SK-N-SH treated with all-trans-retinoic acid at 6 μM for 48 hours (cell line): Measurements from ENCODE around the gene ADORA3.

Source experiments
- ARNTL ChIP-seq: fragments of 450-650 bp; formaldehyde crosslinking; IDR thresholded peaks from 2 replicates; pipeline ENCODE4 v1.5.0; 2020; ENCODE audit warnings: low read depth, mild to moderate bottlenecking, moderate library complexity, borderline replicate concordance
- CSDC2 ChIP-seq: fragments of 250-450 bp; sonication (Bioruptor Pico); IDR thresholded peaks from 2 replicates; pipeline ENCODE4 v1.5.0; 2020; ENCODE audit warnings: mild to moderate bottlenecking, moderate library complexity
- CSRNP3 ChIP-seq: fragments of 250-450 bp; sonication (Bioruptor Pico); IDR thresholded peaks from 2 replicates; pipeline ENCODE4 v1.5.1; 2021; ENCODE audit warnings: mild to moderate bottlenecking, moderate library complexity
- PATZ1 ChIP-seq: fragments of 250-450 bp; sonication (Bioruptor Pico); IDR thresholded peaks from 2 replicates; pipeline ENCODE4 v1.8.0; 2020; ENCODE audit warnings: mild to moderate bottlenecking, moderate library complexity, borderline replicate concordance
- RARB ChIP-seq: fragments of 250-450 bp; sonication (Bioruptor Pico); IDR thresholded peaks from 2 replicates; pipeline ENCODE4 v1.8.0; 2021; ENCODE audit warnings: mild to moderate bottlenecking, moderate library complexity
- SNAI2 ChIP-seq: fragments of 250-450 bp; sonication (Bioruptor Pico); IDR thresholded peaks from 2 replicates; pipeline ENCODE4 v1.5.0; 2020; ENCODE audit warnings: mild to moderate bottlenecking, moderate library complexity
- TCF4 ChIP-seq: fragments of 250-450 bp; sonication (Bioruptor Pico); IDR thresholded peaks from 2 replicates; pipeline ENCODE4 v1.8.0; 2021; ENCODE audit warnings: mild to moderate bottlenecking, moderate library complexity, borderline replicate concordance
- ZFP3 ChIP-seq: fragments of 250-450 bp; sonication (Bioruptor Pico); IDR thresholded peaks from 2 replicates; pipeline ENCODE4 v1.5.0; 2020; ENCODE audit warnings: mild to moderate bottlenecking, moderate library complexity
- ZFP30 ChIP-seq: fragments of 450-650 bp; formaldehyde crosslinking; IDR thresholded peaks from 2 replicates; pipeline ENCODE4 v1.5.0; 2022; ENCODE audit warnings: mild to moderate bottlenecking, moderate library complexity
- ZNF565 ChIP-seq: fragments of 450-650 bp; formaldehyde crosslinking; conservative IDR thresholded peaks from 2 replicates; pipeline ENCODE4 v1.5.0; 2020; ENCODE audit warnings: low read depth, mild to moderate bottlenecking, moderate library complexity
- ZNF8 ChIP-seq: fragments of 450-650 bp; formaldehyde crosslinking; IDR thresholded peaks from 2 replicates; pipeline ENCODE4 v1.5.0; 2020; ENCODE audit warnings: mild to moderate bottlenecking, moderate library complexity
- TF ChIP-seq, protein P1 (sequence below): fragments of 250-450 bp; sonication (Bioruptor Pico); IDR thresholded peaks from 2 replicates; pipeline ENCODE4 v1.5.1; 2020; ENCODE audit warnings: low read depth, mild to moderate bottlenecking, moderate library complexity
- TF ChIP-seq, protein P2 (sequence below): fragments of 250-450 bp; sonication (Bioruptor Pico); IDR thresholded peaks from 2 replicates; pipeline ENCODE4 v1.5.0; 2020; ENCODE audit warnings: mild to moderate bottlenecking, moderate library complexity

- TF ChIP-seq ZFP3 (CRISPR knock-in tag) (no peak), PATZ1 (CRISPR knock-in tag) (no peak), ZFP30 (CRISPR knock-in tag) (no peak), ZNF8 (CRISPR knock-in tag) (no peak), ZNF565 (CRISPR knock-in tag) (no peak), SNAI2 (CRISPR knock-in tag) (no peak), ARNTL (CRISPR knock-in tag) (no peak), TCF4 (CRISPR knock-in tag) (no peak), RARB (CRISPR knock-in tag) (no peak), CSRNP3 (CRISPR knock-in tag) (no peak), CSDC2 (CRISPR knock-in tag) (no peak)
- TF ChIP-seq, protein P1, sequence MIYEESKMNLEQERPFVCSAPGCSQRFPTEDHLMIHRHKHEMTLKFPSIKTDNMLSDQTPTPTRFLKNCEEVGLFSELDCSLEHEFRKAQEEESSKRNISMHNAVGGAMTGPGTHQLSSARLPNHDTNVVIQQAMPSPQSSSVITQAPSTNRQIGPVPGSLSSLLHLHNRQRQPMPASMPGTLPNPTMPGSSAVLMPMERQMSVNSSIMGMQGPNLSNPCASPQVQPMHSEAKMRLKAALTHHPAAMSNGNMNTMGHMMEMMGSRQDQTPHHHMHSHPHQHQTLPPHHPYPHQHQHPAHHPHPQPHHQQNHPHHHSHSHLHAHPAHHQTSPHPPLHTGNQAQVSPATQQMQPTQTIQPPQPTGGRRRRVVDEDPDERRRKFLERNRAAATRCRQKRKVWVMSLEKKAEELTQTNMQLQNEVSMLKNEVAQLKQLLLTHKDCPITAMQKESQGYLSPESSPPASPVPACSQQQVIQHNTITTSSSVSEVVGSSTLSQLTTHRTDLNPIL (CRISPR knock-in tag) = no peak
- TF ChIP-seq, protein P2, sequence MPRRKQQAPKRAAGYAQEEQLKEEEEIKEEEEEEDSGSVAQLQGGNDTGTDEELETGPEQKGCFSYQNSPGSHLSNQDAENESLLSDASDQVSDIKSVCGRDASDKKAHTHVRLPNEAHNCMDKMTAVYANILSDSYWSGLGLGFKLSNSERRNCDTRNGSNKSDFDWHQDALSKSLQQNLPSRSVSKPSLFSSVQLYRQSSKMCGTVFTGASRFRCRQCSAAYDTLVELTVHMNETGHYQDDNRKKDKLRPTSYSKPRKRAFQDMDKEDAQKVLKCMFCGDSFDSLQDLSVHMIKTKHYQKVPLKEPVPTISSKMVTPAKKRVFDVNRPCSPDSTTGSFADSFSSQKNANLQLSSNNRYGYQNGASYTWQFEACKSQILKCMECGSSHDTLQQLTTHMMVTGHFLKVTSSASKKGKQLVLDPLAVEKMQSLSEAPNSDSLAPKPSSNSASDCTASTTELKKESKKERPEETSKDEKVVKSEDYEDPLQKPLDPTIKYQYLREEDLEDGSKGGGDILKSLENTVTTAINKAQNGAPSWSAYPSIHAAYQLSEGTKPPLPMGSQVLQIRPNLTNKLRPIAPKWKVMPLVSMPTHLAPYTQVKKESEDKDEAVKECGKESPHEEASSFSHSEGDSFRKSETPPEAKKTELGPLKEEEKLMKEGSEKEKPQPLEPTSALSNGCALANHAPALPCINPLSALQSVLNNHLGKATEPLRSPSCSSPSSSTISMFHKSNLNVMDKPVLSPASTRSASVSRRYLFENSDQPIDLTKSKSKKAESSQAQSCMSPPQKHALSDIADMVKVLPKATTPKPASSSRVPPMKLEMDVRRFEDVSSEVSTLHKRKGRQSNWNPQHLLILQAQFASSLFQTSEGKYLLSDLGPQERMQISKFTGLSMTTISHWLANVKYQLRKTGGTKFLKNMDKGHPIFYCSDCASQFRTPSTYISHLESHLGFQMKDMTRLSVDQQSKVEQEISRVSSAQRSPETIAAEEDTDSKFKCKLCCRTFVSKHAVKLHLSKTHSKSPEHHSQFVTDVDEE (CRISPR knock-in tag) = no peak
Observed at GRCh38 chr1:111542187-111542586, 38.8 kb upstream of the ADORA3 start.
